Activated T-cell treated with anti-CD3 and anti-CD28 coated beads for 24 hours (primary cell): ENCODE measurements around the gene CNTRL.
"Not testable (repeated sequence)": the region's sequence is repeated elsewhere in the genome, so short reads cannot be mapped to it uniquely, and the experiment has no call there.

Experiments
- DNase-seq: peaks from one replicate; pipeline ENCODE4 v3.0.0-alpha.2; 2020; ENCODE audit warnings: low read depth

CNTRL gene, protein sequence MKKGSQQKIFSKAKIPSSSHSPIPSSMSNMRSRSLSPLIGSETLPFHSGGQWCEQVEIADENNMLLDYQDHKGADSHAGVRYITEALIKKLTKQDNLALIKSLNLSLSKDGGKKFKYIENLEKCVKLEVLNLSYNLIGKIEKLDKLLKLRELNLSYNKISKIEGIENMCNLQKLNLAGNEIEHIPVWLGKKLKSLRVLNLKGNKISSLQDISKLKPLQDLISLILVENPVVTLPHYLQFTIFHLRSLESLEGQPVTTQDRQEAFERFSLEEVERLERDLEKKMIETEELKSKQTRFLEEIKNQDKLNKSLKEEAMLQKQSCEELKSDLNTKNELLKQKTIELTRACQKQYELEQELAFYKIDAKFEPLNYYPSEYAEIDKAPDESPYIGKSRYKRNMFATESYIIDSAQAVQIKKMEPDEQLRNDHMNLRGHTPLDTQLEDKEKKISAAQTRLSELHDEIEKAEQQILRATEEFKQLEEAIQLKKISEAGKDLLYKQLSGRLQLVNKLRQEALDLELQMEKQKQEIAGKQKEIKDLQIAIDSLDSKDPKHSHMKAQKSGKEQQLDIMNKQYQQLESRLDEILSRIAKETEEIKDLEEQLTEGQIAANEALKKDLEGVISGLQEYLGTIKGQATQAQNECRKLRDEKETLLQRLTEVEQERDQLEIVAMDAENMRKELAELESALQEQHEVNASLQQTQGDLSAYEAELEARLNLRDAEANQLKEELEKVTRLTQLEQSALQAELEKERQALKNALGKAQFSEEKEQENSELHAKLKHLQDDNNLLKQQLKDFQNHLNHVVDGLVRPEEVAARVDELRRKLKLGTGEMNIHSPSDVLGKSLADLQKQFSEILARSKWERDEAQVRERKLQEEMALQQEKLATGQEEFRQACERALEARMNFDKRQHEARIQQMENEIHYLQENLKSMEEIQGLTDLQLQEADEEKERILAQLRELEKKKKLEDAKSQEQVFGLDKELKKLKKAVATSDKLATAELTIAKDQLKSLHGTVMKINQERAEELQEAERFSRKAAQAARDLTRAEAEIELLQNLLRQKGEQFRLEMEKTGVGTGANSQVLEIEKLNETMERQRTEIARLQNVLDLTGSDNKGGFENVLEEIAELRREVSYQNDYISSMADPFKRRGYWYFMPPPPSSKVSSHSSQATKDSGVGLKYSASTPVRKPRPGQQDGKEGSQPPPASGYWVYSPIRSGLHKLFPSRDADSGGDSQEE (N-terminal part only)

DNA sequence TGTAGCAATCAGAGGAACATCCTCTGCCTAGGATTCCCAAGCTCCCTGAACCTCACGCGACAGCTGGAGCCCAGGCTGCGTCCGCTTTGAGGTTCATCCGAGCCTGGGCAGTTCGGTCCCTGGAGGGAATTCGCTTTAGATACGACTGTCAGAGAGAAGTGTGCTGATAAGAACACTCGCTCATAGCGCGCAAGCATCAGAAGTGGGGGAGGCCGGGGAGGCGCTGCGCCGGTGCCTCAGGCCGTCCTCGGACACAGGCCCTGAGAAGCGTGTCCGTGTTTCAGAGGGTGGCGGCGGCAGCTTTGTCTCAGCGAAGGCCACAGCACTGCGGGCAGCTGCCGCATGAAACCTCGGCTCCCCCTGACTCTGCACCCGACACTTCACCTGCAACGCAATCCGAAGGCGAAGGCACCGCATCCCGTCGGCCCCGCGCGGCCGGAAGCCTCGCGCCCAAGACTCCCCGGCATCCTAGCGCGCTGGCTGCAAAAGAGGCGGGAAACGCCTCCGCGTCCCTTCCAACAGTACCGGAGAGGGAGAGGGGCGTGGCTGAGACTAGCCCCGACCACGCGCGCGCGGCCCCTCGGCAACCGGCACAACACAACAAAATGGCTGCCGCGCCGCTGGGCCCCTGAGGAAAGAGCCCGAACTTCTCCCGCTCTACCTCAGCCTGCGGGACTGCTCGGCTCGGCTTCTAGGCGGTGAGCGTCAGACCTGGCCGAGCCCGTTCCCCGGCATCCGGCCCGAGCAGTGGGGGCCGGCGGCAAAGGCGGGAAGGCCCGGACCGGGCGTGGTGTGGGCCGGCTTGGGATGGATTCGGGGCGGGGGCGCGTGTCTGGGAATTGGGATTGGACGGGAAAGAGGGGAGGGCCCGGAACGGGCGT lies at the start of gene CNTRL:
Gene CNTRL (plus strand): TSS at position 586 of the 881 bp plus-strand sequence. CDS start 13,372 bp downstream, outside the sequence.
- peak; percentile 89 for DNase-seq

DNA sequence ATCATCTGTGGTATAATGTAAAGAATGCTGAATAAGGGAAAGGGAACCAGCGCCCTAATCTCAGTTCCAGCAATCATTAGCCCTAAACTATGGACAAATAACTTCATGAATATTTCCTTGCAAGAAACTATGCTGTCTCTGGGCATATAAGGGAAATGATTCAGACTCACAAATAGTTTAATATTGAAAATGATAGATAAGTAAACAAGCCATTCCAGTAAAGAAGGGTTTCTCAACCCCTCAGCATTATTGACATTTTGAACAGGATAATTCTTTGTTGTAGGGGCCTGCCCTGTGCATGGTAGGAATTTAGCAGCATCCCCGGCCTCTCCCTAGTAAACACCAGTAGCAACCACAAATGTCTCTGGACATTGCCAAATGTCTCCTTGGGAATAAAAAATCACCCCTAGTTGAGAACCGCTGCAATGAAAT lies 48.5 kb upstream of the CNTRL start:
- DNase-seq = no peak

DNA sequence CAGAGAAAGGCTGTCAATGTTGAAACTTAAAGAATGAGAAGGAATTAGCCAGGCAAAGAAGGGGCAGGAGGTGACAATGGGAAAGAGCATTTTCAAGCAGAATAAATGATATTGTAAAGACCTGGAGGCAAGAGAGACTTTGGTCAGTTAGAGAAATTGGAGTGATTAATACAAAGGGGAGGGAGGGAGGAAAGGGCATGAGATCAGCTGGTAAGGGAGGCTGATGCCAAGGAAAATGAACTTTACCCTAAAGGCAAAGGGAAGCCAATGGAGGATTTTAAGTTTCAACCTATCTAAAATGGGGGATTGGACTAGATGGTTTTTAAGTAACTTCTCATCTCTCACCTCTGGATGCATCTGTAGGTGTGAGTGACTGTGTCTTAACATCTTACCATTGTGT lies 48.0 kb upstream of the CNTRL start:
- DNase-seq = no peak

DNA sequence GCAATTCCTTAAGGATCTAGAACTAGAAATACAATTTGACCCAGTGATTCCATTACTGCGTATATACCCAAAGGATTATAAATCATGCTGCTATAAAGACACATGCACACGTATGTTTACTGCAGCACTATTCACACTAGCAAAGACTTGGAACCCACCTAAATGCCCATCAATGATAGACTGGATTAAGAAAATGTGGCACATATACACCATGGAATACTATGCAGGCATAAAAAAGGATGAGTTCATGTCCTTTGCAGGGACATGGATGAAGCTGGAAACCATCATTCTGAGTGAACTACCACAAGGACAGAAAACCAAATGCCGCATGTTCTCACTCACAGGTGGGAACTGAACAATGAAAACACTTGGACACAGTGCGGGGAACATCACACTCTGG lies 46.5 kb upstream of the CNTRL start:
- not testable (repeated sequence) for DNase-seq

DNA sequence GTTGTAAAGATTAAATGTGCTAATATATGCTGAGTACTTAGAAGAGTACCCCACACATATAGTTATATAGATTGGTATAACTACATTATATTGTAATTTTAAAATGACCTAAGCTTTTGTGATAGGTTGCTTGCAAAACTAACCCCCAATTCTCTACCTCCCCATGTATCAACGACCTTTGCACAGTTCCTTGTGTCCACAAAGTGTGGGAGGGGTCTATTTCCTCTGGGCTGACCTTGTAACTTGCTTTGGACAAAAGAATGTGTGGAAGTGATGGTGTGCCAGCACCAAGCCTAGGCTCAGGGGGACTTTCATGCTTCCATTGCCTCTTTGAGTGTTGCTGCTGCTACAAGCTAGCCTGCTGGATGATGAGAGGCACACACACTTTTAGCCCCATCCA lies 45.3 kb upstream of the CNTRL start:
- DNase-seq = no peak

DNA sequence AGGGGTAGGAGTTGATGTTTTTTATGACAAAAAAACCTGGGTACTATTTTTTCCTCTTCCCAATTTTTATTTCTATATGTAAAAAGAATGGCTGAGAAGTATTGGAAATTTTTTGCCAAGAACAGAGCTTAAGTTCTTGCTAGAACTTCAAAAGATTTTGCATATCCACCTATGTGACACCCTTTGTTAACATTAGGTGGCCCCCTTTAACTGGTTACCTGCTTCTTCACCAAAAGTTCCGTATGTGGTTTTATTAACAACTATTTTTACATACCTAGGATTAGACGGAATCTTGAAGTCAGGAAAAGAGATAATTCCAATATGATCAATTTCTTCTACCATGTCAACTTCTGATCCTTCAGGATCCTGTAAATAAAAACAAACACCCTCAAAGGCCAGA lies 40.2 kb upstream of the CNTRL start:
- DNase-seq = no peak

DNA sequence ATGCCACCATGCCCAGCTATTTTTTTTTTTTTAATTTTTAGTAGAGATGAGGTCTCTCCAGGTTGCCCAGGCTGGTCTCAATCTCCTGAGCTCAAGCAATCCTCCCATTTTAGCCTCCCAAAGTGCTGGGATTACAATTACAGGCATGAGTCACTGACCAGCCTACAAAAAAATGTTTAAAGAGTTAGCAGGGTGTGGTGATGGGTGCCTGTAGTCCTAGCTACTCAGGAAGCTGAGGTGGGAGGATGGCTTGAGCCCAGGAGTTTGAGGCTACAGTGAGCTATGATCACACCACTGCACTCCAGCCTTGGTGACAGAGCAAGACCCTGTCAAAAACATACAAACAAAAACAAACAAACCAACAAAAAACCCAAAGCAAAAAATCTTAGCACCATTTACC lies 39.0 kb upstream of the CNTRL start:
- DNase-seq = not testable (repeated sequence)

DNA sequence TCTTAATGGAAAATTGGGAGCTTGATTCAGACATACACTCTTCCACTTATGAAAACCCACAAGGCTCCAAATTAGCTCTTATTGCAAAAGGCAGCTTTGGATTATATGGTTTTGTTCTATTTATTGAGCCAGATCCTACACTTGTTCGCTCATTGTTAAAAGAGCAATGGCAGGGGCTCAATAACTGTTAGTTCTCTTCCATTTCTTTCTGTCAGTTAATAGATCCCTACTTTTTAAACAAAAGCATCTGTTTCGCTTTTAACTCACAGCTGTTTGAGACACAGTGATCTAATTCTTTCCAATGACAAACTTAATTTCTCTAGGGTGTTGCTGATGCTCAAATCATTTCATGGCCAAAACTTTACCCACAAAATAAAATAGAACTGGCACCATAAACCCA lies 36.4 kb upstream of the CNTRL start:
- no peak for DNase-seq

DNA sequence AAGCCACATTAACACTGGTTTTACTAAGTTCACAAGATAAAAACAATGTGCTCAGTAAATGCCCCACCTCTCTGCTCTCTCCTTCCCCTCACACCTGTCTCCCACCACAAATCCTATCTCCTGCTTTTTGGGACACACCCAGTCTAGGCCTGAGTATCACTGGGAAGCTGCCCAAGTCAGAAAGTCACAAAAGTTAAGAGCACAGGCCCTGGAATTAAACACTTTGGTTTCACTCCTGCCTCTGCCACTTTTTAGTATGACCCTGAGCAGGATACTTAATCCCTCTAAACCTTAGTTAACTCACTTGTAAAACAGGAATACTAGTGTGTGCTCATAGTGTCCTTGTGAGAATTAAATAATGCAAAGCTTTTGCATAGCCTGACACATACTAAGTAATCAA lies 36.0 kb upstream of the CNTRL start:
- no peak for DNase-seq

DNA sequence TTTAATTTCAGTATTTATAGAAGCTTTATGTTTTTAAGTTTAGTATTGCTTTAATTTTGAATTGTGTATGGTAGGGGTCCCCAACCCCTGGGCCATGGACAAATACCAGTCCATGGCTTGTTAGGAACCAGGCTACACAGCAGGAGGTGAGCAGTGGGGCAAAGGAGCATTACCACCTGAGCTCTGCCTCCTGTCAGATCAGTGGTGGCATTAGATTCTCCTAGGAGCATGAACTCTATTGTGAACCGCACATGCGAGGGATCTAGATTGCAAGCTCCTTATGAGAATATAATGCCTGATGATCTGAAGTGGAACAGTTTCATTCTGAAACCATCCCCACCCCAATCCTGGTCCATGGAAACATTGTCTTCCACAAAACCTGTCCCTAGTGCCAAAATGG lies 26.6 kb upstream of the CNTRL start:
- DNase-seq = no peak

DNA sequence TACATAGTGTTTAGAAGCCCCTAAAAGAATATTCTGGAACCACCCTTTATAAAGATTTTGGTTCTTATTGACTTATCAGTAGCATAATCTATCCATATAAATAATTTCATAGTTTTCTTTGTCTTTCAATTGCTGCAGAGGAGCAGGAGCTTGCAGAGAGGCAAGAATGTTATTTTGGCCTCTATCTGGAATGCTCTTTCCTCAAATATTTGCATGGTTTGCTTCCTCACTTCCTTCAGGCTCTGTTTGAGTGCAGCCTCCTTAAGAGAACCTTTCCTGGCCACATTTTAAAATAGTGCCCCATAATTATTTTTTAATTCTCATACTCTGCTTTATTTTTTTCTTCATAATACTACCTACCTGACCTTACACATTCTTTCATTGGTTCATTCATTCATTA lies 26.1 kb upstream of the CNTRL start:
- no peak for DNase-seq

DNA sequence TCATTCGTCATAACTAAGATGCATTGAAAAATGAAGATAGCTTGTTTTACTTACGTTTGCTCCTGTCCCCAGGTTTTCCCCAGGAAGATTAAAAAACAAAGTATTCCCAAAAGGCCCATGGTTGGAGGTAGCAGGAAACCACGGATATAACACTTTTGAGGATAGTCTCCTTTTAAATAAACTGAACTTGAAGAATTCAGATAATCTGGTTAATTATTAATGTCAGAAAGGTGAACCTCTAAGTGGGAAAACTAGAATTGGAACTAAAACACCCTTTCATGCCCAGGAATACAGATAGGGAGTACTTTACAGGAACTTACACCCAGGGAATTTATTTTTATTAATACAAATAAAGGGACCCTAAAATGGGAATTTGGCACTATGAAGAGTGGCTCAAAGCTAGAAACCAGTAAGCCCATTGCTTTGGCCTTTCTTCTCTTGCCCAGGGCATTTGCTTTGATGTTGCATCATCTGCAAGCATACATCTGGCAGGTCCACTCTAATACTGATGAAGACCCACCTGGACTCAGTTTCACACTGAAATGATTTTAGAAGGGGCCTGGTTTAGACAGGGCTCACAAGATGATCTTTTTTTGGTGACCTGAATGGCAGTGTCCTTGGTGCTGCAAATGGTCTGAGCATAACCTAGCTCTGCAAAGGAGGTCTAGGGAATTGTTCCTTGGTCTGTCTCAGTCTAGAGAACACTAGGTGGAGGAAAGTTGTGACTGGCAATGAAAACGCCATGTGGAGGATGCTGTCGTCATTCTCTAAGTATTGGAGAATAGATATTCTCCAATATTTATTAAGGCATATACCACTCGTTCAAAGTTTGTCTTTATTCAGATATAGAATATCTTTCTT lies 24.4 kb upstream of the CNTRL start, which contains the start of gene C5:
Gene C5 (minus strand): TSS at position 148 of the 861 bp plus-strand sequence. CDS start 29 bp downstream, at position 119.
- DNase-seq = no peak

DNA sequence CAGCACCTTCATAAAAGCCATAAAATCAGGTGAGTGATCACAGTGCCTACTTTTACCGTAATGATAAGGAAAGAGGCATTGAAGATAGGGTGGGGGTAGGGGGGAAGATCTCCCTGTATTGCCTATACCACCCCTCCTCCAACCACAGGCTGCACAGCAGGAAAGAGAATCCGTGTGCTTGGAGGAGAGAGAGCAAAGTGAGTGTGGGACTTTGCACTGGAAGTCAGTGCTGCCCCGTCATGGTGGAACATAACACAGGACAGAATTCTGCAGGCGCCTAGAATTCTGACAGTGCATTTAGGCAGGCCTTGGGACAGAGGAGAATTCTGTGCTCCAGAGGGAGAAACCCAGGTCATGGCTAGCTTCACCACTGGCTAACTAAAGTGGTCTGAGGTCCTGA lies 21.2 kb upstream of the CNTRL start:
- DNase-seq = no peak

DNA sequence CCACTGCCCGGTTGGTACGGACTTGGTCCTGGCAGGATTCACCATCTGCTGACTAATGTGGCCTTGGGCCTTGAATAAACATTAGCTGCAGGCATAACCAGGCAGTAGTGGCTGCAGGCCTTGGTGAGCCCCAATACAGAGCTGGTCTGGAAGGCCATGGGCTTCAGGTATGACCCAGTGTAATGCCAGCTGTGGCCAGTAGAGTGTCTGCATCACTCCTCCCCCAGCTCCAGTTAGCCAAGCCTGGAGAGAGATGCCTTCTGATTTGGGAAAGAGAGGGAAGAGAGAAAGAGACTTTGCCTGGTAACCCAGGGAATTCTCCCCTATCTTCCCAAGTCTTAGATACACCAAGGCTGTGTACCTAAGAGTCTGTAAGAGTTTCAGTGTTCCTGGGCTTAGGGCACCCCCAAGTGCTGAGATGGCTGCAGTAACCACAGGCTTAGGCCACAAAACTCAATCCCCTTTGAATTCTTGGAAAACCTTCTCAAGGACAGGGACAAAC lies 19.1 kb upstream of the CNTRL start:
- DNase-seq = no peak

DNA sequence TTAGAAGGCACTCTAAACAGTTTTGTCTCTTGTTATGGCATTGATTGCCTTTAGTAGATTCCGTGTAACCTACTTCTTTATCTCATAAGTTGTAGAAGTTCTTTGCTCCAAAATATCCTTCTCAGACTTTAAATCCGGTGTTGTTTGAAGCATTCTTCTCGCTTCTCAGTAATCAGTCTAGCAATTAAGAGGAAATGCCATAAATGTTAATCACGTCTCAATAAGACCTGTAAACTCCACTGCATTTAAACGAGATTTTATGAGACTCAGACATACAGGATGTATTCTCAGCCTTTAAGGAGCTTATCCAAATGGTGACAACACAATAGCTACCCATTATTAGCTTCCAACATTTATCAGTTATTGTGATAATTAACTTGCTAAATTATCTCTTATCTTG lies 16.9 kb upstream of the CNTRL start:
- DNase-seq = no peak

DNA sequence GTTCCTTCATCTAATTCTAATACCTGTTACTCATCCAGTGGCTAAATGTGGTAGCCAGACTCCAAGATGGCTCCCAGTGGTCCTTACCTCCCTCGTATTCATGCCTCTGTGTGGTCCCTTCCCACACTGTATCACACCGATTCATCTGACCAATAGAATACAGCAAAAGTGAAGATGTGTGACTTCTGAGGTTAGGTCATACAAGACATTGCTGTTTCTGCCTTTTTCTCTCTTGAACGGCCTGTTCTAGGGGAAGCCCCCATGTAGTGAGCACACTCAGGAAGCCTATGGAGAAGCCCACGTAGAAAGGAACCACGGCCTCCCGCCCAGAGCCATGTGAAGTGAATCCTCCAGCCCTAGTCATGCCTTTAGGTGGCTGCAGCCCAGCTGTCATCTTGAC lies 15.2 kb upstream of the CNTRL start:
- no peak for DNase-seq

DNA sequence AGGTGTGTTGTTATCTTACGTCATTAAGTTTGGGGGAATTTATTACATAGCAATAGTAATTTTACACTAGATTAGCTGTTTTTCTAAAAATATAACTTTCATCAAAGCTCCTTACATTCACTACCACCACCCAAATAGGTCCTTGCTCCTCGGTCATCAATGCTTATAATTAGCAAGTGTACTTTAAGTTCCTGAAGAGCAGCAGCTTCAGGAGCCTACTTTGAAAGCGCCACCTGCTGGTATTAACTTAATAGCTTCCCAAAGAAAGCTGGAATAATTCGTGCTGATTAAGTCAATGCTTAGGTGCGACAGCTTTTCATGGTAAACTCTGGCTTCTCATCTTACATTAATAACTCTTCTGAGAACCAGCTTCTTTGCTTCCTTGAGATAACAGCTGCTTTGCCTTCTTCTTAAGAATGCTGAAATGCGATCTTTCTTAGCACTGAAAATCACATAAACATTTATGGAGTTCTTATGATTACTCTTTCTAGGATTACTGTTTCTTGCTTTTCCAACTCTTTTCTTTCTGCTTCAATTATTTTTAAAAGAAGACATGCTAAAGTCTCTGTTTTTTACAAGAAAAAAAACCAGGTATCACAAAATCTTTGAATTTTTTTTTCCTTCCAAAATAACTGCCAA lies 14.6 kb upstream of the CNTRL start:
- DNase-seq = peak; percentile 17

DNA sequence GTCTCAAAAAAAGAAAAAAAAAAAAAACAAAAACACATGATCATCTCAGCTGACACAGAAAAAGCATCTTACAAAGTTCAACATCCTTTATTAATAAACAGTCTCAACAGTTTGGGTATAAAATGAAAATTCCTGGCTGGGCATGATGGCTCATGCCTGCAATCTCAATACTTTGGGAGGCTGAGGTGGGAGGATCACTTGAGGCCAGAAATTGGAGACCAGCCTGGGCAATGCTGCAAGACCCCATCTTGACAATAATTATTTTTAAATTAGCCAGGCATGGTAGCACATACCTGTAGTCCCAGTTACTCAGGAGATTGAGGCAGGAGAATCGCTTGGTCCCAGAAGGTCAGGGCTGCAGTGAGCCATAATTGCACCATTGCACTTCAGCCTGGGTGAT lies 7.9 kb upstream of the CNTRL start:
- DNase-seq = no peak

DNA sequence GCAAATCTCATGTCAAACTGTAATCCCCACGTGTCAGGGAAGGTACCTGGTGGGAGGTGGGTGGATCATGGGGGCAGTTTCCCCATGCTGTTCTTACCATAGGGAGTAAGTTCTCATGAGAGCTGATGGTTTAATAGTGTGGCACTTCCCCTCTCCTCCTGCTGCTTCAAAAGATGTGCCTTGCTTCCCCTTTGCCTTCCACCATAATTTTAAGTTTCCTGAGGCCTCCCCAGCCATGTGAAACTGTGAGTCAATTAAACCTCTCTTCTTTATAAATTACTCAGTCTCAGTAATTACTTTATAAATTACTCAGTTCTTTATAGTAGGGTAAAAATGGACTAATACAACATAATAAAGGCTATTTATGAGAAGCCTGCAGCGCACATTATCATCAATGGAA lies 7.1 kb upstream of the CNTRL start:
- no peak for DNase-seq

DNA sequence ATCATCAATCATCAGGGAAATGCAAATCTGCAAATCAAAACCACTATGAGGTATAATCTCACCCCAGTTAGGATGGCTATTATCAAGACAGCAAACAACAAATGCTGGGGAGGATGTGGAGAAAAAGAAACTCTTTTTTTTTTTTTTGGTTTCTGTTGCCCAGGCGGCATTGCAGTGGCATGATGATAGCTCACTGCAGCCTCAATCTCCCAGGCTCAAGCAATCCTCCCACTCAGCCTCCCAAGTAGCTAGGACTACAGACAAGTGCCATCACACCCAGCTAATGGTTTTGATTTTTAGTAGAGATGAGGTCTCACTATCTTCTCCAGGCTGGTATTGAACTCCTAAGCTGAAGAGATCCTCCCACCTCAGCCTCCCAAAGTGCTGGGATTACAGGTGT lies 5.4 kb upstream of the CNTRL start:
- DNase-seq = no peak
